NK-92 (cell line): ENCODE data around the gene ITGB6.
"Not testable (repeated sequence)": the region's sequence is repeated elsewhere in the genome, so short reads cannot be mapped to it uniquely, and the experiment has no call there.

Source experiments
- DNase-seq: peaks from one replicate; lab custom pipeline; 2025; ENCODE audit not compliant: unreplicated experiment; lab: John Stamatoyannopoulos, UW

The ITGB6 gene

GRCh38 chr2:160141912-160142311, 58.2 kb downstream of the ITGB6 start:
- DNase-seq: no peak

DNA sequence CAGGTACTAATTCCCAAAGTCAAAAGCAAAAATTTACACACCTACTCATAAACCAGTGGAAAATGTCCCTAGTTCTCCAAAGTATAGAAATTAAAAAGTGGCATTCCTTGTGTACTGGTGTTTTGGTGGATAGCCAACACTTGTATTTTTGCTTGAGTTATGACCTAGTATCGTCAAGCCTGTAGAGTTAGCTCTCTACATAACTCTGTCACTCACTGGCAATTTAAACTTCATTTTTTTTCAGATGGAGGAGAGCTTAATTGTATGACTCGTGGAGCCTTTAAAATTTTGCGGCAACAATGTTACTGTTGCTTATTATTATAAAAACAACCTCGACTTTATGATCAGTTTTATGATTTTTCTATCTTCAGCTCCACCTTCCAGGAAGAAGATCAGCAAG, 58.7 kb downstream of the ITGB6 start:
- no peak for DNase-seq

DNA sequence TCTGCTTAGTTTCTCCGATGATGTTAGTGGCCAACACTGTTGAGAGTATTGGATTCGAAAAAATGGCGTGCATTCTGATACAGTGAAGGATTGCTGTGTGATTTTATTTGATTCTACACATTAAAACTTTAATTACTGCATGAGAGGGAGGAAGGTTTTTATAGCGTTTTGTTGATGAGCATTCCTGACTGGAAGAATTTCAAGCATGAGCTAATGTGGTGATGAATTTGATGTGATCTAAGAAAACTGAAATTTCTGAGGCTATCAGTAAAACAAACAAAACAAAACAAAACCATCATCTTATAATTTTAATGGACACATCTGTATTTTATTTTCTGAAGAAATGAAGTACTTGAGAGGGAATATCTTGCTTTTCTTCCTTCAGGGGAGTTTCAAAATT, 59.6 kb downstream of the ITGB6 start:
- no peak for DNase-seq

DNA sequence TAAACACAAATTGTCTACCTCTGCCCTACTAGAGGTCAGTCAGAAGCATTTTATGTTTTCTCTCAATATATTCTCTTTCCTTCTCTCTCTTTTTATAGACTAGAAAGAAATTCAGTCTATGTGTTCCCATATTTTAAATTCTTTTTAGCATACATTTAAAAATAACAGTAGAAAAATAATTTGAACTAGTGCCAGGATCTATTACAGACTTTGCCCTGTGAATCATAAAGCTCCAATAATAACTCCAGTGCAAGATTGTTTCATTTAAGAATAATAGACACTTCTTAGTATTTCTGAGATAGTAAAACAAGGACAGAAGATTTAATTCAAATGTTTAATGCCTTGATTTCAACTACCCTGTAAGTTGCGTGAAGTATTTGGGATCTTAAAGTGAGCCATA, 60.1 kb downstream of the ITGB6 start:
- DNase-seq: no peak

DNA sequence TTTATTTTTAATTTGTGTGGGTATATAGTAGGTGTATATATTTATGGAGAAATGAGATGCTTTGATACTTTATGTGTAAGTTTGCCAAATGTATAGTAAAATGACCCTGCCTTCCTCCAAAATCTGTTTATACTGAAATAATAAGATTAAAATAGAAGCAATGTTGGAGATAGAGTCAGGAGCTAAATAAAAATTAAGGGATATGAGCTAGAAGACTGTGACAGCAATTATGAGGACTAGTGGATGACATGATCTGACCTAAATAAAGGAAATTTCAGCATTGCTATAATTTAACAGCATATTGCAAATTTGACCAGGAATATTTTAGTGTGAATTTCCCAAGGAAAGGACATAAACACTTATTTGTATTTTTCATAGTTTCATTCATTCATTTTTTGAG, 60.7 kb downstream of the ITGB6 start:
- no peak for DNase-seq

- no peak for DNase-seq
Observed at GRCh38 chr2:160138406-160138805, 61.7 kb downstream of the ITGB6 start.

DNA sequence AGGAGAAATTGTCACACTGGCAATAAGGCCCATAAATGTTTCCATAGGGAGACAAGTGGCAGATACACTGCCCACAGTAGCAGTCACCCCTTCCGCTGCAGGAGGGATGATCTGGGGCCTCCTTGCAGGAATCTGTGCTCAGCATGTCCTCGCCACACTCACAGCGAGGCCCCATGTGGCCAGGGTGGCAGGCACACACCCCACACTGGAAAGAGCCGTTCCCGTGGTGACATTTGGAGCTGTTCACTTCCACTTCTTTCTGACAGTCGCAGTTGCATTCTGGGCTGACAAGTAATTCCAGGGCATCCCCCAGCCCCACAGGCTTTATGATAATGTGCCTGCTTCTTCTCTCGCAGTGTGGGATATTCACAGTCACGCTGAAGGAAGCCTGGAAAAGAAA, 62.6 kb downstream of the ITGB6 start:
- no peak for DNase-seq

DNA sequence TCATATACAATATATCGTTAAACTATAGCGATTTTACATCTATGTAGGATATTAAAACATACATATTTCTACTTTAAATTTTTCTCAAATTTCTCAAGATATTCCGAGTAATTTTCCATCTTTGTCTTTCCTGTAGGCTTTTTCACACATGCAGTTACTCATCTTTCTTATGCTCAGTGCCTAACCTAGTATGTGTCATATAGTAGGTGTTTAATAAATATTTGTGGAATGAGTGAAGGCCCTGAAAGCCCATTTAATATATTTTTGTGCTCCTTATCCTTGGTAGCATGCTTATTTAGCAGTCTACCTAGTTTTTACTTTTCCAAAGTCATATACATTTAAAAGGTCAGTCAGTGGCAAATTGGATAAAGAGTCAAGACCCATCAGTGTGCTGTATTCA, 67.3 kb downstream of the ITGB6 start:
- DNase-seq: no peak

DNA sequence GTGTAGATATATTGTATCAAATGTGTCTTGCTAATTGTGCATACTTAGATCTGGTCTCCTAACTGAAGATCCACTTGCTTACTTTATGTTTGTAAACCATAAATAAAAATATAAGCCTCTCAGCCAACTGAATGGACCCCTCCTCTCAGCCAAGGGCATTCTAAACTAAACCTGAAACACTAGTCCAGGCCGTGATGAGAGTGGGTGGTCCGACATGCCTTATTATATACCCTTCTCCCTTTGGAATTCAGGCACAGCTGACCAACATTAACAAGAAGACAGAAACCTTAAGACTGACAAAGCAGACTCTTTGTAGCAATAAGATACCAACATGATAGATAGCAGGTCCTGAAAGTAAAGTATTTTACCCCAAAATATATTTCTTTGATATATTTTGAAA, 73.3 kb downstream of the ITGB6 start:
- no peak for DNase-seq

DNA sequence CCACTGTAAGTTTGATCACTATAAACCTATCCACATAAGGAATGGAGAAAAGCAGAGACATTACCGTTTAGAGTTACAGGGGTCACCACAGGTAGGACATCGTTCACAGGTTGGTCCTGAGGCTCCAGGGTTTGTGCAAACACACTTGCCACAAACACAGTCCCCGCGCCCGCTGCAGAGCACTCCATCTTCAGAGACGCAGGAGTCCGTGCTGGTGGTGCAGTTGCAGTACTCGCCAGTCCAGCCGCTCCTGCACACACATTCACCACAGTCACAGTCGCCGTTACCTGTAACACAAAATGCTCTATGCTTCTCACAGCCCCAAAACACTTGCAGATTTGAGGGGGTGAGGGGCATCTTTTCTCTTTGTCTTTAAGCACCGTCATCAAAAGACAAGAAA, 73.8 kb downstream of the ITGB6 start:
- DNase-seq: no peak

- no peak for DNase-seq
Observed at GRCh38 chr2:160125828-160126227, 74.2 kb downstream of the ITGB6 start.

GRCh38 chr2:160125366-160125765, 74.7 kb downstream of the ITGB6 start:
- no peak for DNase-seq

DNA sequence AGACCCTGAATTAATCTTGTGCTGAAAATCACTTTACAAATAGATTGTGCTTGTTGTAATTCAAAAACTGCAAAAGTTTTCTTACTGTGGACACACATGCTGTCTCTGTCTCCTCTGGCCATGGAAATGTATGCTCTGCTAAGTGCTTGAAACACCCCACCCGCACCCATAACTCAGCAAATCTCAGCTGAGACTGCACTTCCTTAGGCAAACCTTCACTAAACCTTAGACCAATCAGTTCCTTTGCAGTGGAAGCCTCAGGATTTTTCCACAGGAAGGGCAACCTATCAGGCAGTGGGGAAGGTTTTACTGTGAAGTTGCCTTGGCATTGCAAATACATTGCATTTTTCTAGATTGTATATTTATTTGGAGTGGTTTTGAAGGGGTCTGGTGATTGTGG, 75.5 kb downstream of the ITGB6 start:
- DNase-seq: no peak

- DNase-seq: not testable (repeated sequence)
Observed at GRCh38 chr2:160114721-160115120, 85.4 kb downstream of the ITGB6 start.

DNA sequence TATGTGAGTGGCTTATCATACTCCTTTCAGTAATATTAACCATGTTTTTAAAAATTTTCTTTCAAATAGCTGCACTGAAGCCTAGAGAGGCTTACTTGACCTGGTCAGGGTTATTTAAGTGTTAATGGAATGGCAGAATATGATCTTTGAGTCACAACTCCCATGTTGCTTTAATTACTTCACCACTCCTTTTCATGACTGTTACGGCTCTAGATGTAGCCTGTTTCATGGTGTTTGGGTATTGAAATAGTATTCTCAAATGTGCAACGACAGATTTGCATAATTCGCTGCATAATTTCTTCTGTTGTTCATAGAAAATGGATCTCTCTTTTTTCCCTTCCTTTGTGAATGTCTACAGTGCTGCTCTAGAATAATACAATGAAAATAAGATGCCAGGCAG, 86.1 kb downstream of the ITGB6 start:
- no peak for DNase-seq

- DNase-seq: no peak
Observed at GRCh38 chr2:160111951-160112798, 87.9 kb downstream of the ITGB6 start.

DNA sequence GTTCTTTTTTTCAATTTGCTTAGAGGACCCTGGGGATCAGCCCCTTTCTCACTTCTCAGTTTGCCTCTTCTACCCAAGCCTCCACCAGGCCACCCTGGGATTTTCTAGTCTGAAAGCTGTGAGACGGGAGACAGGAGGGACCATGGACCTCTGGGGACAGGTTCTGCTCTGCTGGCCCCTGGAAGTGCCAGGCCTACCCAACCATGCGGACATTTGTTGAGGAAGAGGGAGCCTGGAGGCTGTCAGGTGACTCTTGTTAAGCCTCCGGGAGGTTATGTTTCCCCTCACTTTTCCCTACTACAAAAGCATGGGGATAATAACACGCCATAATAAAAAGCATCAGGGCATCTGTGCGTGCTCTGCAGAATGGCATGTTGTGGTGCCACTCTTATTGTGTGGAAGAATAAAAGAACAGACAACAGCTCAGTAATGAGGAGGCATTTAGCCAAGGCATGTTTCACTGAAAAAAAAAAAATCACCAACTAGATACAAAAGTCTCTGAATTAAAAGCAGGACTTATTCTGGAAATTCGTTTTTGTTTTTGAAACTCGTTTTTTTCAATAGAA, 89.3 kb downstream of the ITGB6 start:
- DNase-seq: no peak

GRCh38 chr2:160109939-160110673, 90.0 kb downstream of the ITGB6 start:
- no peak for DNase-seq

DNA sequence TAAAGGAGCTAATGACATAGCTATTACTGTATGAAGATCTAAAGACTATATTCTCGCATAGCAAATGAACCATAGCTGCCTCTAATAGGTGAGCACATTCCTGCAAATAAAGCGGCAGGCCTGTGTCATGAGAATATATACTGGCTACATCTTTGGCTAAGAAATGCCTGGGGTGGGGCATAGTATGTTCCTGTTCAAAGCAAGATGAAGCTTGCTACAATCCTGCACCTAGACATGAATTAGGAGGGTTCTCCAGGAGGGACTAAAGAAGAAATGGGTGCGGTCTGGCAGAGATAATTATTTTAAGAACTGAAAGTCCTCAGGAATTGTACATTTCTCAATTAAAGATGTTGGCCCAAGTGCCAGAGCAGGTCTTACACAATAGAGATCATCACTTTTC, 90.8 kb downstream of the ITGB6 start:
- DNase-seq: no peak

- no peak for DNase-seq
Observed at GRCh38 chr2:160108646-160109045, 91.4 kb downstream of the ITGB6 start.

DNA sequence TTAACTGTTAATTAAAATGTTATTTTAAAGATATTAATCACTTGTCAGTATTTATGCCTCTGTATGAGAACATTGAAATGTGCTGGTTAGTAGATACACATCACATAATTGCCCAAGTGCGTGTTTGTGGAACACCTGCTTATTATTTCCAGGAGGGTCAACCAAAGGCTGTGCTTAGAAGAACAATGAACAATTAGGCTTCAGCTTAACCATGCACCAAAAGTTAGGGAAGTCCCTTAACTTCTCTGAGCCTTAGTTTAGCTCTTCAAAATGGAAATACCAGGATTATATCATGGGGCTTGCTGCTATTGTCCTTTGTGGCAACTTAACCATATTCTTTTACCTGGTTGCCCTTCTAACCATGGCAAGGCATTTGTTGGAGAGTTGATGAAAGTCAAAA, 94.7 kb downstream of the ITGB6 start:
- no peak for DNase-seq

DNA sequence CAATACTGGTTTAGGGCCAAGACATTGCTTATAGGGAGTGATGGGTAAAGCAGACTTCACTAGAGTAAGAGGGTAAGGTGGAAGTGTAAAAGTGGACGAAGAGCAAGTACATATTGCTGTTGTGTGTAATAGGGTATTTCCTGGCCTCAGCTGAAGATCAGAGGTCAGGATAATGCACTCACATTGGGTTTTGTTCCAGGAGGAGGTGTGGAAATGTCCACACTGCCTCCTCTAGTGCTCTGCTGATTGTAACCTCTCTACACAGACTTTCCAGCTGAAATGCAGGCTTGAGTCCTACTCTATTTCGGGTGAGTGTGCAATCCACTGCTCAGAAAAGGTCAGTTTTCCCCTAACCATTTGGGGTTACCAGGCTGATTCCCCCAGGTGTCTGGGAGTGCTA, 96.0 kb downstream of the ITGB6 start:
- no peak for DNase-seq
